Activated B cell treated with CpG ODN at 0.5 μM for 24 hours (primary cell): ENCODE data around the gene SMIM28. TPM values are rescaled to one million over a fixed set of nuclear protein-coding genes. Genes with fewer than 3 reads are reported as not detected.

ENCODE experiments used
- ATAC-seq: fragments of 200-7000 bp; cut with Tn5 transposase; one replicate; pipeline ENCODE4 v1.10.0; 2021; ENCODE audit warnings: low read depth, mild to moderate bottlenecking, moderate library complexity
- CTCF ChIA-PET: fragments of 350-600 bp; sonication (Branson Sonifier 250); formaldehyde crosslinking; loops from one replicate; lab custom pipeline; 2021; ENCODE audit warnings: antibody characterized with exemption; lab: Charles Lee
- POLR2A ChIA-PET: fragments of 350-600 bp; sonication (Branson Sonifier 250); formaldehyde crosslinking; loops from one replicate; lab custom pipeline; 2021; ENCODE audit warnings: antibody characterized with exemption; lab: Charles Lee
- DNase-seq: peaks from one replicate; pipeline ENCODE4 v3.0.0; 2022
- H3K27ac Mint-ChIP-seq: one replicate; pipeline ENCODE4 v1.8.0; 2020; ENCODE audit warnings: mixed read lengths
- H3K27me3 Mint-ChIP-seq: one replicate; pipeline ENCODE4 v1.8.0; 2021; ENCODE audit warnings: mixed read lengths
- H3K36me3 Mint-ChIP-seq: one replicate; pipeline ENCODE4 v1.8.0; 2021; ENCODE audit warnings: low read depth, mixed read lengths
- H3K4me1 Mint-ChIP-seq: one replicate; pipeline ENCODE4 v1.8.0; 2021; ENCODE audit warnings: mixed read lengths
- H3K4me3 Mint-ChIP-seq: one replicate; pipeline ENCODE4 v1.8.0; 2020; ENCODE audit warnings: mild to moderate bottlenecking, mixed read lengths
- H3K9me3 Mint-ChIP-seq: one replicate; pipeline ENCODE4 v1.8.0; 2020; ENCODE audit warnings: mixed read lengths
- CTCF ChIP-seq: fragments of 200-600 bp; IDR thresholded peaks from one replicate; pipeline ENCODE4 v1.8.0; 2022; ENCODE audit warnings: antibody characterized with exemption, mild to moderate bottlenecking
- intact Hi-C: fragments of 100-400 bp; cut with micrococcal nuclease; formaldehyde crosslinking; loops from one replicate; pipeline ENCODE4 v1.15.1; 2024
- total RNA-seq: library from RNA; stranded (reverse); gene quantifications from 2 replicates; pipeline ENCODE4 v1.2.3, GENCODE V29; 2022

Gene SMIM28
- total RNA-seq, 1 donor from 2014 or later = not detected

- no peaks in the 10 kb centered on the region for H3K36me3 Mint-ChIP-seq
- POLR2A ChIA-PET = no interaction called here
Measured at GRCh38 chr6:138389551-138389950, 11.8 kb downstream of the SMIM28 start.

GRCh38 chr6:138393871-138394783 is 16.4 kb downstream of the SMIM28 start:
- H3K4me3 Mint-ChIP-seq = peak overlapping the region; percentile 0
- peak overlapping the region; percentile 75 for H3K27ac Mint-ChIP-seq
- H3K27me3 Mint-ChIP-seq = no peaks in the 10 kb centered on the region
- no peaks in the 10 kb centered on the region for H3K36me3 Mint-ChIP-seq
- CTCF ChIA-PET = interaction anchor here (3.8 kb wide), 1 partner anchor 9 kb away, joined by 17 read pairs; the partner anchor contains the start of gene HEBP2
- DNase-seq (no peak), ATAC-seq (peak; percentile 86)
- TF ChIP-seq CTCF = no peak
- intact Hi-C loops = loop anchor here (1.0 kb wide), 1 partner anchor 10 kb away; the partner anchor contains the start of gene HEBP2
- POLR2A ChIA-PET = interaction anchor here (2.0 kb wide), 1 partner anchor 10 kb away, joined by 17 read pairs; the partner anchor contains the start of gene HEBP2
- H3K4me1 Mint-ChIP-seq = peaks cover 22% of the 10 kb centered on the region
- H3K9me3 Mint-ChIP-seq = no peaks in the 10 kb centered on the region

More at GRCh38 chr6:138389551-138389950, 11.8 kb downstream of the SMIM28 start:
- Mint-ChIP-seq H3K4me1 (peaks cover 10% of the 10 kb centered on the region), H3K27ac (no peak overlapping the region), H3K4me3 (no peak overlapping the region), H3K27me3 (no peaks in the 10 kb centered on the region), H3K9me3 (no peaks in the 10 kb centered on the region)
- no peak for TF ChIP-seq CTCF
- CTCF ChIA-PET = no interaction called here
- intact Hi-C loops = no loop called here
- no peak for ATAC-seq
- DNase-seq = no peak

- Mint-ChIP-seq H3K4me3 (no peak overlapping the region), H3K9me3 (no peaks in the 10 kb centered on the region), H3K27me3 (no peaks in the 10 kb centered on the region), H3K36me3 (no peaks in the 10 kb centered on the region), H3K4me1 (peaks cover 27% of the 10 kb centered on the region), H3K27ac (no peak overlapping the region)
- ChIA-PET POLR2A (no interaction called here), CTCF (no interaction called here)
- no peak for ATAC-seq
- intact Hi-C loops = no loop called here
- no peak for TF ChIP-seq CTCF
- no peak for DNase-seq
Measured at GRCh38 chr6:138396709-138397108, 19.0 kb downstream of the SMIM28 start.

GRCh38 chr6:138397128-138398122 is 19.7 kb downstream of the SMIM28 start:
- Mint-ChIP-seq H3K4me3 (no peak overlapping the region), H3K9me3 (no peaks in the 10 kb centered on the region), H3K36me3 (no peaks in the 10 kb centered on the region), H3K27me3 (no peaks in the 10 kb centered on the region), H3K27ac (no peak overlapping the region), H3K4me1 (peaks cover 27% of the 10 kb centered on the region)
- POLR2A ChIA-PET = no interaction called here
- intact Hi-C loops = no loop called here
- ATAC-seq = no peak
- no peak for DNase-seq
- CTCF ChIA-PET = no interaction called here
- TF ChIP-seq CTCF = no peak
